Transverse colon (tissue), 4 donors: Measurements from ENCODE around the gene C16orf92. TPM values are rescaled to one million over a fixed set of nuclear protein-coding genes. Genes with fewer than 3 reads are reported as not detected.
A peak's percentile ranks its signal among the peaks of the same experiment; 100 is the strongest.

Experiments used
- DNase-seq: peaks from one replicate; pipeline ENCODE4 v3.0.0-alpha.2; 2019
- H3K27ac ChIP-seq, 4 donors: fragments of 200-600 bp; sonication (generic); 2 replicates each; pipeline ENCODE4 v1.5.1; 2016 to 2018; ENCODE audit warnings: inconsistent platforms in 4 of 4
- H3K27me3 ChIP-seq: fragments of 200-600 bp; sonication (generic); 2 replicates; pipeline ENCODE4 v1.5.1; 2017; ENCODE audit warnings: inconsistent platforms
- H3K36me3 ChIP-seq, 4 donors: fragments of 200-600 bp; sonication (generic); 2 replicates each; pipeline ENCODE4 v1.5.1; 2017 to 2019; ENCODE audit warnings: inconsistent platforms in 4 of 4
- H3K4me1 ChIP-seq, 4 donors: fragments of 200-600 bp; sonication (generic); 2 replicates each; pipeline ENCODE4 v1.5.1; 2017 to 2020; ENCODE audit warnings: inconsistent platforms in 4 of 4
- H3K4me3 ChIP-seq, 4 donors: fragments of 200-600 bp; sonication (generic); 1 replicate in 1 of 4; 2 replicates in 3 of 4; pipeline versions ENCODE4 v1.5.1 to v1.6.1; 2017 to 2019; ENCODE audit warnings: inconsistent platforms in 4 of 4
- H3K9me3 ChIP-seq, 2 donors: fragments of 200-600 bp; sonication (generic); 2 replicates each; pipeline ENCODE4 v1.5.1; 2017 to 2019; ENCODE audit warnings: inconsistent platforms in 2 of 2
- CTCF ChIP-seq, 5 experiments: fragments of 200-600 bp in 3 of 5; fragments of 450-650 bp in 2 of 5; sonication (generic) in 3 of 5; IDR thresholded peaks; 1 replicate in 2 of 5; 2 replicates in 3 of 5; pipeline ENCODE4 v1.5.1; 2016 to 2017; ENCODE audit warnings: antibody characterized with exemption in 5 of 5, inconsistent platforms in 3 of 5, mild to moderate bottlenecking in 2 of 5, moderate library complexity in 1 of 5
- EP300 ChIP-seq: sonication (generic); formaldehyde crosslinking; IDR thresholded peaks from one replicate; pipeline ENCODE4 v1.6.1; 2017; ENCODE audit warnings: antibody characterized with exemption, low read depth
- POLR2A ChIP-seq: fragments of 450-650 bp; IDR thresholded peaks from one replicate; pipeline ENCODE4 v1.6.1; 2016; ENCODE audit warnings: antibody characterized with exemption, mild to moderate bottlenecking, moderate library complexity
- POLR2AphosphoS5 ChIP-seq, 3 donors: sonication (generic); formaldehyde crosslinking; IDR thresholded peaks; one replicate each; pipeline ENCODE4 v1.6.1; 2016; ENCODE audit warnings: antibody characterized with exemption in 3 of 3
- in situ Hi-C, 4 donors: fragments of 200-750 bp; cut with MboI; loops; one replicate each; pipeline versions ENCODE4 v1.15.0 to v1.15.1; 2017; ENCODE audit warnings: low sequenced_read_pairs in 3 of 4, low pct_ligation_motif_present in 1 of 4, low pct_unique_long_range_greater_than_20kb in 1 of 4
- intact Hi-C: fragments of 100-400 bp; cut with DNase I; formaldehyde crosslinking; loops from one replicate; pipeline ENCODE4 v1.15.1; 2023; ENCODE audit warnings: low total_unique reads
- total RNA-seq, 4 donors: library from RNA; depleted of rRNA; stranded (reverse); fragments of >200 nt; gene quantifications; one replicate each; pipeline ENCODE4 v1.1.0, GENCODE V29; 2016

The C16orf92 gene
- total RNA-seq, 4 donors from 2014 or later = not detected

DNA sequence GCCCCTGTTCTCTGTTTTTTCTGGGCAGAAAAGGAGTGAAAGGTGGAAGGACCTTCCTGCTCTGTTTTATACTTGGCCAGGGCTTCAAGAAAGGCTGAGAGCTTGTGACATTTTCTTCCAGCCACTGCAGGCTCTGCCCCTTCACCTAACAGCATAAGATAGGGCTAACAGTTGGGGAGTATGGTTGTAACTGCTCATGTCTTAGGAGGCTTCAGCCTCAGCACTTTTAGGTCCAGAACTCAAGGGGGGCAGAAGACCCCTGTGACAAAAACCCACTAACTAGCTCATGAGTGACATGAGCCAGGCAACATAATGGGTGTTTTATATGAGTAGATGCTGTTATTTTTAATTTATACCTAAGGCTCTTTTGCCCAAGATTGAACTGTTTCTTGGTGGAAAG lies 47.5 kb downstream of the C16orf92 start:
- no peak for DNase-seq
- no peaks in the 10 kb centered on the region for H3K27me3 ChIP-seq
- in situ Hi-C loops = no loop called here
- intact Hi-C loops = no loop called here
- H3K4me3 ChIP-seq = no peak overlapping the region
- no peak for TF ChIP-seq EP300
- TF ChIP-seq POLR2A = no peak
- TF ChIP-seq POLR2AphosphoS5 (IDR thresholded peaks at IDR 0.05) = no peak
- TF ChIP-seq CTCF (IDR thresholded peaks at IDR 0.05) = no peak
- peaks cover 3 to 50% (median 23%) of the 10 kb centered on the region in 4 donors for H3K36me3 ChIP-seq
- no peaks in the 10 kb centered on the region for H3K9me3 ChIP-seq
- H3K4me1 ChIP-seq = peaks cover 36 to 52% (median 42%) of the 10 kb centered on the region in 4 donors
- peak overlapping the region in 2 of 4 donors; percentile 98 to 99 for H3K27ac ChIP-seq

Other genes starting within 250 kb of the C16orf92 start
- gene ZG16, start 244.9 kb upstream of the C16orf92 start, total RNA-seq = 1,000 to 10,000 TPM in 1 of 4 donors, 100 to 1,000 TPM in 1, 10 to 100 TPM in 2; 73.4 to 1,268 (median 104) TPM
- 100 to 1,000 TPM in 1 of 4 donors, 10 to 100 TPM in 3; 37.6 to 159 (median 59.5) TPM for gene KIF22, start 232.4 kb upstream of the C16orf92 start, total RNA-seq
- gene MAZ, start 216.7 kb upstream of the C16orf92 start, total RNA-seq = 100 to 1,000 TPM; 170 to 292 (median 233) TPM
- 1 to 10 TPM in 3 of 4 donors, not detected in 1; 1.4 to 6.0 (median 1.9) TPM for gene PRRT2, start 211.0 kb upstream of the C16orf92 start, total RNA-seq
- 10 to 100 TPM; 28.8 to 47.5 (median 32.3) TPM for gene PAGR1, start 207.0 kb upstream of the C16orf92 start, total RNA-seq
- 100 to 1,000 TPM; 483 to 654 (median 553) TPM for gene MVP, start 202.7 kb upstream of the C16orf92 start, total RNA-seq
- gene CDIPT, start 160.0 kb upstream of the C16orf92 start, total RNA-seq = 100 to 1,000 TPM in 1 of 4 donors, 10 to 100 TPM in 3; 58.5 to 139 (median 94.5) TPM
- 1 to 10 TPM; 2.0 to 9.7 (median 6.3) TPM for gene SEZ6L2, start 123.6 kb upstream of the C16orf92 start, total RNA-seq
- 1 to 10 TPM in 2 of 4 donors, under 1 TPM in 1, not detected in 1; 0.40 to 1.2 (median 1.1) TPM for gene ASPHD1, start 122.7 kb upstream of the C16orf92 start, total RNA-seq
- 100 to 1,000 TPM in 1 of 4 donors, 10 to 100 TPM in 3; 40.3 to 110 (median 57.4) TPM for gene KCTD13, start 97.0 kb upstream of the C16orf92 start, total RNA-seq
- gene TMEM219, start 61.1 kb upstream of the C16orf92 start, total RNA-seq = 100 to 1,000 TPM; 149 to 210 (median 158) TPM
- gene TAOK2, start 49.3 kb upstream of the C16orf92 start, total RNA-seq = 100 to 1,000 TPM in 1 of 4 donors, 10 to 100 TPM in 3; 54.6 to 103 (median 68.1) TPM
- gene HIRIP3, start 27.6 kb upstream of the C16orf92 start, total RNA-seq = 10 to 100 TPM in 2 of 4 donors, 1 to 10 TPM in 2; 1.8 to 11.7 (median 8.8) TPM
- gene INO80E, start 27.0 kb upstream of the C16orf92 start, total RNA-seq = 10 to 100 TPM; 65.6 to 94.3 (median 73.0) TPM
- gene DOC2A, start 12.2 kb upstream of the C16orf92 start, total RNA-seq = 10 to 100 TPM in 1 of 4 donors, 1 to 10 TPM in 3; 7.2 to 28.8 (median 9.7) TPM
- not detected for gene TLCD3B, start 8.1 kb downstream of the C16orf92 start, total RNA-seq
- gene ALDOA, start 42.6 kb downstream of the C16orf92 start, total RNA-seq = 1,000 to 10,000 TPM in 2 of 4 donors, 100 to 1,000 TPM in 2; 778 to 1,392 (median 1,174) TPM
- gene PPP4C, start 52.8 kb downstream of the C16orf92 start, total RNA-seq = 10 to 100 TPM; 17.7 to 92.3 (median 74.3) TPM
- 1 to 10 TPM in 1 of 4 donors, under 1 TPM in 1, not detected in 2; 0.82 to 2.2 TPM for gene TBX6, start 68.7 kb downstream of the C16orf92 start, total RNA-seq
- gene YPEL3, start 73.0 kb downstream of the C16orf92 start, total RNA-seq = 100 to 1,000 TPM in 3 of 4 donors, 10 to 100 TPM in 1; 90.8 to 154 (median 125) TPM
- 10 to 100 TPM in 3 of 4 donors, 1 to 10 TPM in 1; 9.4 to 33.3 (median 30.4) TPM for gene GDPD3, start 90.3 kb downstream of the C16orf92 start, total RNA-seq
- gene MAPK3, start 100.0 kb downstream of the C16orf92 start, total RNA-seq = 100 to 1,000 TPM; 226 to 448 (median 244) TPM
- gene CORO1A, start 160.4 kb downstream of the C16orf92 start, total RNA-seq = 10 to 100 TPM in 3 of 4 donors, 1 to 10 TPM in 1; 5.6 to 30.2 (median 24.0) TPM
- 1,000 to 10,000 TPM in 1 of 4 donors, 100 to 1,000 TPM in 2, 10 to 100 TPM in 1; 39.6 to 1,391 (median 605) TPM for gene BOLA2B, start 170.5 kb downstream of the C16orf92 start, total RNA-seq
- 100 to 1,000 TPM; 118 to 327 (median 158) TPM for gene SLX1A, start 170.7 kb downstream of the C16orf92 start, total RNA-seq
- 100 to 1,000 TPM in 1 of 4 donors, 10 to 100 TPM in 3; 55.4 to 864 (median 58.7) TPM for gene SULT1A3, start 176.1 kb downstream of the C16orf92 start, total RNA-seq
- 1 to 10 TPM; 2.4 to 6.4 (median 5.2) TPM for gene NPIPB13, start 225.3 kb downstream of the C16orf92 start, total RNA-seq